DMS53 treated with DMSO at 0.1 percent for 48 hours (cell line): ENCODE measurements around the gene IL1R1.

ENCODE experiments used
- DNase-seq: peaks from one replicate; lab custom pipeline; 2025; ENCODE audit not compliant: unreplicated experiment; lab: John Stamatoyannopoulos, UW

Gene IL1R1

GRCh38 chr2:102137138-102137537 is 5.4 kb upstream of the IL1R1 start:
- no peak for DNase-seq

GRCh38 chr2:102138331-102138730 is 4.2 kb upstream of the IL1R1 start:
- DNase-seq = no peak

- DNase-seq = no peak
Observed at GRCh38 chr2:102139851-102140250, 2.7 kb upstream of the IL1R1 start.

GRCh38 chr2:102140377-102140776 is 2.2 kb upstream of the IL1R1 start:
- no peak for DNase-seq

- no peak for DNase-seq
Observed at GRCh38 chr2:102141011-102141943, 1.3 kb upstream of the IL1R1 start.

- DNase-seq = no peak
Observed at GRCh38 chr2:102142829-102143449, 393 bp downstream of the IL1R1 start.

- DNase-seq = no peak
Observed at GRCh38 chr2:102143450-102143985, 972 bp downstream of the IL1R1 start.

- DNase-seq = no peak
Observed at GRCh38 chr2:102144128-102144527, 1.6 kb downstream of the IL1R1 start.

GRCh38 chr2:102145107-102145506 is 2.6 kb downstream of the IL1R1 start:
- no peak for DNase-seq

- DNase-seq = no peak
Observed at GRCh38 chr2:102145934-102146333, 3.4 kb downstream of the IL1R1 start.

- no peak for DNase-seq
Observed at GRCh38 chr2:102147935-102148334, 5.4 kb downstream of the IL1R1 start.

- DNase-seq = no peak
Observed at GRCh38 chr2:102149243-102149642, 6.7 kb downstream of the IL1R1 start.

GRCh38 chr2:102149644-102150455 is 7.3 kb downstream of the IL1R1 start:
- DNase-seq = no peak

- no peak for DNase-seq
Observed at GRCh38 chr2:102154364-102154763, 11.8 kb downstream of the IL1R1 start.

- no peak for DNase-seq
Observed at GRCh38 chr2:102154946-102155702, 12.6 kb downstream of the IL1R1 start.

- no peak for DNase-seq
Observed at GRCh38 chr2:102155703-102156515, 13.4 kb downstream of the IL1R1 start.

- no peak for DNase-seq
Observed at GRCh38 chr2:102158011-102158755, 15.6 kb downstream of the IL1R1 start.

GRCh38 chr2:102159295-102159694 is 16.7 kb downstream of the IL1R1 start:
- DNase-seq = no peak
